GM18909 (cell line): Measurements from ENCODE around the gene PVR.
"Not testable (repeated sequence)": the region's sequence is repeated elsewhere in the genome, so short reads cannot be mapped to it uniquely, and the experiment has no call there.

Experiments
- ATAC-seq: cut with Tn5 transposase; IDR thresholded peaks from one replicate; pipeline ENCODE4 v1.9.1; 2021; ENCODE audit warnings: mild to moderate bottlenecking; ENCODE audit not compliant: unreplicated experiment, poor library complexity

The PVR gene

GRCh38 chr19:44668985-44669764, 25.5 kb downstream of the PVR start:
- ATAC-seq = no peak

- ATAC-seq = not testable (repeated sequence)
These were observed 26.3 kb downstream of the PVR start for GRCh38 chr19:44670027-44670426.

- no peak for ATAC-seq
These were observed 27.7 kb downstream of the PVR start, which contains the start of gene CEACAM19 for GRCh38 chr19:44671400-44671799. Gene CEACAM19, plus strand, starts transcription at chr19:44671482. Its CDS starts 450 bp downstream, at chr19:44671932.

- no peak for ATAC-seq
These were observed 28.5 kb downstream of the PVR start for GRCh38 chr19:44672226-44672625.

GRCh38 chr19:44673510-44673909, 29.8 kb downstream of the PVR start:
- ATAC-seq = no peak

GRCh38 chr19:44675521-44675920, 31.8 kb downstream of the PVR start:
- ATAC-seq = no peak

GRCh38 chr19:44677019-44677811, 33.5 kb downstream of the PVR start:
- no peak for ATAC-seq

- no peak for ATAC-seq
These were observed 36.8 kb downstream of the PVR start for GRCh38 chr19:44680536-44680935.

GRCh38 chr19:44681992-44682790, 38.5 kb downstream of the PVR start:
- no peak for ATAC-seq

- no peak for ATAC-seq
These were observed 39.1 kb downstream of the PVR start for GRCh38 chr19:44682807-44683206.

GRCh38 chr19:44683434-44684210, 39.9 kb downstream of the PVR start:
- no peak for ATAC-seq

GRCh38 chr19:44684396-44684795, 40.7 kb downstream of the PVR start:
- not testable (repeated sequence) for ATAC-seq

- ATAC-seq = no peak
These were observed 41.5 kb downstream of the PVR start for GRCh38 chr19:44684892-44685863.

GRCh38 chr19:44685877-44686276, 42.2 kb downstream of the PVR start:
- no peak for ATAC-seq

GRCh38 chr19:44686896-44687295, 43.2 kb downstream of the PVR start:
- ATAC-seq = no peak

GRCh38 chr19:44687888-44688287, 44.2 kb downstream of the PVR start:
- no peak for ATAC-seq

- no peak for ATAC-seq
These were observed 45.8 kb downstream of the PVR start for GRCh38 chr19:44689290-44690130.

- no peak for ATAC-seq
These were observed 46.4 kb downstream of the PVR start for GRCh38 chr19:44690131-44690440.
